ENCODE data around the gene MACROD2. TPM values are rescaled to one million over a fixed set of nuclear protein-coding genes. Genes with fewer than 3 reads are reported as not detected.

MACROD2 gene
- total RNA-seq, 1 experiment from 2014 or later = 1.6 TPM

DNA sequence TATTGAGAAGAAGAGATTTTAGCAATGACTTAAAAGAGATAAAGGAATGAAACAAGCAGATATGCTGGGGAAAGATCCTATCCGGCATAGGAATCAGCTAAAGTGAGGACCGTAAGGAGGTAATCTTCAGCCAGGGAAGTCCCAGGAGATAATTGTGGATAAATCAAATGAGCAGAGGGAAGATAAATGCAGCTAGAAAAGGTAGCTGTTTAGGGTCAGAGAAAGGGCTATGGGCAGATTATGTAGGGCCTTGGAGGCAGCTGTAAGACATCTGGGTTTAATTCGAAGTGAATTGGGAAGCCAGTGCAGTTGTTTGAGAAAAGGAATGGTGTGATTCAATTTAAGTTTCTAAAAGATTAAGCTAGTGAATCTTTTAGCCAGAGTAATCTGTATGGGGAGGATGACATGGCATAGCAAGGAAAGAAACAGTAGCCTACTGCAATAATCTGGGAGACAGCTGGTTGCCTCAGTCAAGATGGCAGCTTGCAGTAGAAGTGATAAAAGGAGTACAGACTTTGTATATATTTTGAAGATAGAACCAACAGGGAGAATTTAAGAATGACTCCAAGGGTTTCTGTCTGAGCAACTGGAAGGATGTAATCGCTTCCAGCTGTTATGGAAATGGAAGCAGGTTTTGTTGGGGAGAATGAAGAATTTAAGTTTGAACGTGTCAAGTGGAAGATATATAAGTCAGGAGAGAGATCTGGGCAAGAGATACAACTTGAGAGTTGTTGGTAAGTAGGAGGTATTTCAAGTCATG, 894.4 kb downstream of the MACROD2 start:
- H3K27ac Mint-ChIP-seq = no peak overlapping the region
- H3K9me3 Mint-ChIP-seq = no peaks in the 10 kb centered on the region
- H3T11ph ChIP-seq (ENCODE audit: low read length) = no peak overlapping the region
- H2BK12ac ChIP-seq (ENCODE audit: insufficient read length, low read depth, low read length) = no peak overlapping the region
- no peaks in the 10 kb centered on the region for H3K9me3 ChIP-seq (ENCODE audit: control insufficient read depth, low read depth, low read length)
- no peaks in the 10 kb centered on the region for H3K79me1 ChIP-seq (ENCODE audit: insufficient read depth, low read depth, low read length, poor library complexity, severe bottlenecking)
- peaks cover 0 to 7% of the 10 kb centered on the region in 2 experiments; a peak in 2 of 4 replicates for H3K4me1 Mint-ChIP-seq
- 100% methylated on average over 2 of the region's 5 CpGs for WGBS (ENCODE audit: extremely low coverage, insufficient read length, low lambda C conversion rate)
- H3K14ac ChIP-seq (ENCODE audit: insufficient read depth, low read length) = no peak overlapping the region
- no peak overlapping the region for H2AFZ ChIP-seq (ENCODE audit: low read length)
- H3K27me3 ChIP-seq (ENCODE audit: insufficient read depth, low read length) = no peaks in the 10 kb centered on the region
- no peak overlapping the region for H4K91ac ChIP-seq (ENCODE audit: insufficient read length, low read depth, low read length)
- H3K4me1 ChIP-seq (ENCODE audit: insufficient read depth, low read length) = no peaks in the 10 kb centered on the region; the same call in 1 of the 2 replicates
- H3K4me3 Mint-ChIP-seq = no peak overlapping the region
- H4K20me1 ChIP-seq (ENCODE audit: control insufficient read depth, insufficient read depth, insufficient read length) = no peaks in the 10 kb centered on the region
- H3K23ac ChIP-seq (ENCODE audit: insufficient read length, low read depth, low read length) = no peak overlapping the region
- H3K56ac ChIP-seq (ENCODE audit: insufficient read length, low read depth, low read length) = no peak overlapping the region
- TF ChIP-seq, protein P1, sequence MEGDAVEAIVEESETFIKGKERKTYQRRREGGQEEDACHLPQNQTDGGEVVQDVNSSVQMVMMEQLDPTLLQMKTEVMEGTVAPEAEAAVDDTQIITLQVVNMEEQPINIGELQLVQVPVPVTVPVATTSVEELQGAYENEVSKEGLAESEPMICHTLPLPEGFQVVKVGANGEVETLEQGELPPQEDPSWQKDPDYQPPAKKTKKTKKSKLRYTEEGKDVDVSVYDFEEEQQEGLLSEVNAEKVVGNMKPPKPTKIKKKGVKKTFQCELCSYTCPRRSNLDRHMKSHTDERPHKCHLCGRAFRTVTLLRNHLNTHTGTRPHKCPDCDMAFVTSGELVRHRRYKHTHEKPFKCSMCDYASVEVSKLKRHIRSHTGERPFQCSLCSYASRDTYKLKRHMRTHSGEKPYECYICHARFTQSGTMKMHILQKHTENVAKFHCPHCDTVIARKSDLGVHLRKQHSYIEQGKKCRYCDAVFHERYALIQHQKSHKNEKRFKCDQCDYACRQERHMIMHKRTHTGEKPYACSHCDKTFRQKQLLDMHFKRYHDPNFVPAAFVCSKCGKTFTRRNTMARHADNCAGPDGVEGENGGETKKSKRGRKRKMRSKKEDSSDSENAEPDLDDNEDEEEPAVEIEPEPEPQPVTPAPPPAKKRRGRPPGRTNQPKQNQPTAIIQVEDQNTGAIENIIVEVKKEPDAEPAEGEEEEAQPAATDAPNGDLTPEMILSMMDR (conservative IDR thresholded peaks at IDR 0.05) = no peak
- no peaks in the 10 kb centered on the region for H3K23me2 ChIP-seq (ENCODE audit: insufficient read length, low read depth, low read length, poor library complexity, severe bottlenecking)
- no peak overlapping the region for H2BK120ac ChIP-seq (ENCODE audit: low read depth, low read length, poor library complexity, severe bottlenecking)
- no peaks in the 10 kb centered on the region for H3K79me2 ChIP-seq (ENCODE audit: insufficient read depth, low read length)
- H3K9ac ChIP-seq (ENCODE audit: extremely low read depth, insufficient read length, low read length) = no peak overlapping the region
- H3K36me3 Mint-ChIP-seq (ENCODE audit: insufficient read depth in 1 of 3, low read depth in 3 of 3) = no peaks in the 10 kb centered on the region
- no peaks in the 10 kb centered on the region for H3K27me3 Mint-ChIP-seq (ENCODE audit: low read depth)
- no peak overlapping the region for H4K5ac ChIP-seq (ENCODE audit: insufficient read length, low read depth, low read length)
- H2AK5ac ChIP-seq (ENCODE audit: insufficient read length, low read length) = no peak overlapping the region
- no peak overlapping the region for H4K8ac ChIP-seq (replicated peaks; ENCODE audit: insufficient read length, low read depth, low read length)
- DNase-seq = no peak
- H3K27ac ChIP-seq (ENCODE audit: insufficient read length, low read depth, low read length) = no peak overlapping the region
- H3K18ac ChIP-seq (ENCODE audit: insufficient read length, low read depth, low read length) = no peak overlapping the region
- H2BK5ac ChIP-seq (ENCODE audit: insufficient read length, low read length) = no peak overlapping the region
- H3K4me2 ChIP-seq (ENCODE audit: insufficient read depth, insufficient read length, low read length) = no peak overlapping the region
- H2BK20ac ChIP-seq (ENCODE audit: low read depth, low read length, poor library complexity, severe bottlenecking) = no peak overlapping the region
- no peak overlapping the region for H2BK15ac ChIP-seq (ENCODE audit: low read depth, low read length)
- H3K4ac ChIP-seq (ENCODE audit: low read depth, low read length) = no peak overlapping the region

All from H9 (cell line).